Glomerular visceral epithelial cell (primary cell): ENCODE measurements around the gene SLC35G4.
"Not testable (repeated sequence)": the region's sequence is repeated elsewhere in the genome, so short reads cannot be mapped to it uniquely, and the experiment has no call there.

Experiments
- DNase-seq: peaks from one replicate; pipeline ENCODE4 v3.0.0-alpha.2; 2016; ENCODE audit errors: extremely low spot score

The SLC35G4 gene

DNA sequence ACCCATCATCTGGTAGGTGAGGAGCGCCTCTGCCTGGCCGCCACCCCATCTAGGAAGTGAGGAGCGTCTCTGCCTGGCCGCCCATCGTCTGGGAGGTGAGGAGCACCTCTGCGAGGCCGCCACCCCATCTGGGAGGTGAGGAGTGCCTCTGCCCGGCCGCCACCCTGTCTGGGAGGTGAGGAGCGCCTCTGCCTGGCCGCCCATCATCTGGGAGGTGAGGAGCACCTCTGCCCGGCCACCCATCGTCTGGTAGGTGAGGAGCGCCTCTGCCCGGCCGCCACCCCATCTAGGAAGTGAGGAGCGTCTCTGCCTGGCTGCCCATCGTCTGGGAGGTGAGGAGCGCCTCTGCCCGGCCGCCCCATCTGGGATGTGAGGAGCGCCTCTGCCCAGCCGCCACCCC, 4.2 kb downstream of the SLC35G4 start:
- DNase-seq = not testable (repeated sequence)

DNA sequence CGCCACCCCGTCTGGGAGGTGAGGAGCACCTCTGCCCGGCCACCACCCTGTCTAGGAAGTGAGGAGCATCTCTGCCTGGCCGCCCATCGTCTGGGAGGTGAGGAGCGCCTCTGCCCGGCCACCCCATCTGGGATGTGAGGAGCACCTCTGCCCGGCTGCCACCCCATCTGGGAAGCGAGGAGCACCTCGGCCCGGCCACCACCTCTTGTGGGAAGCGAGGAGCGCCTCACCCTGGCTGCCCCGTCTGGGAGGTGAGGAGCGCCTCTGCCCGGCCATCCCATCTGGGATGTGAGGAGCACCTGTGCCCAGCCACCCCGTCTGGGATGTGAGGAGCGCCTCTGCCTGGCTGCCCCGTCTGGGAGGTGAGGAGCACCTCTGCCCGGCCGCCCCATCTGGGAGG, 4.6 kb downstream of the SLC35G4 start:
- not testable (repeated sequence) for DNase-seq

DNA sequence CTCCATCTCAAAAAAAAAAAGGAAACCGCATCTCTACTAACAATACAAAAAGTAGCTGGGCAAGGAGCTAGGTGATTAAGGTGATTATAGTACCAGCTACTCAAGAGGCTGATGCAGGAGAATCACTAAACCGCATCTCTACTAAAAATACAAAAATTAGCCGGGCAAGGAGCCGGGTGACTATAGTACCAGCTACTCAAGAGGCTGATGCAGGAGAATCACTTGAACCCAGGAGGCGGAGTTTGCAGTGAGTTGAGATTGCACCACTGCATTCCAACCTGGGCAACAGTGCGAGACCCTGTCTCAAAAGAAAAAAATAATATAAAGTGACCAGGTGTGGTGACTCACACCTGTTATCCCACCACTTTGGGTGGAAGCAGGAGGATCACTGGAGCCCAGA, 5.6 kb downstream of the SLC35G4 start:
- DNase-seq = not testable (repeated sequence)

DNA sequence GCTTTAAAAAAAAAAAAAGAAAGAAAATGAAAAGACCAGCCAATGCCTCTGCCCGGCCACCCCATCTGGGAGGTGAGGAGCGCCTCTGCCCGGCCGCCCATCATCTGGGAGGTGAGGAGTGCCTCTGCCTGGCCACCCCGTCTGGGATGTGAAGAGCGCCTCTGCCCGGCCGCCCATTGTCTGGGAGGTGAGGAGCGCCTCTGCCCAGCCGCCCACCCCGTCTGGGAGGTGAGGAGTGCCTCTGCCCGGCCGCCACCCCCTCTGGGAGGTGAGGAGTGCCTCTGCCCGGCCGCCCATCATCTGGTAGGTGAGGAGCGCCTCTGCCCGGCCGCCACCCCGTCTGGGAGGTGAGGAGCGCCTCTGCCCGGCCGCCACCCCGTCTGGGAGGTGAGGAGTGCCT, 37.9 kb downstream of the SLC35G4 start:
- not testable (repeated sequence) for DNase-seq

DNA sequence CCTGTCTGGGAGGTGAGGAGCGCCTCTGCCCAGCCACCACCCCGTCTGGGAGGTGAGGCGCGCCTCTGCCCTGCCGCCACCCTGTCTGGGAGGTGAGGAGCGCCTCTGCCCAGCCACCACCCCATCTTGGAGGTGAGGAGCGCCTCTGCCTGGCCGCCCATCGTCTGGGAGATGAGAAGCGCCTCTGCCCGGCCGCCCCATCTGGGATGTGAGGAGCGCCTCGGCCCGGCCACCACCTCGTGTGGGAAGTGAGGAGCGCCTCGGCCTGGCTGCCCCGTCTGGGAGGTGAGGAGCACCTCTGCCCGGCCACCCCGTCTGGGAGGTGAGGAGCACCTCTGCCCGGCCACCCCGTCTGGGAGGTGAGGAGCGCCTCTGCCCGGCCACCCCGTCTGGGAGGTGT, 38.4 kb downstream of the SLC35G4 start:
- DNase-seq = not testable (repeated sequence)

DNA sequence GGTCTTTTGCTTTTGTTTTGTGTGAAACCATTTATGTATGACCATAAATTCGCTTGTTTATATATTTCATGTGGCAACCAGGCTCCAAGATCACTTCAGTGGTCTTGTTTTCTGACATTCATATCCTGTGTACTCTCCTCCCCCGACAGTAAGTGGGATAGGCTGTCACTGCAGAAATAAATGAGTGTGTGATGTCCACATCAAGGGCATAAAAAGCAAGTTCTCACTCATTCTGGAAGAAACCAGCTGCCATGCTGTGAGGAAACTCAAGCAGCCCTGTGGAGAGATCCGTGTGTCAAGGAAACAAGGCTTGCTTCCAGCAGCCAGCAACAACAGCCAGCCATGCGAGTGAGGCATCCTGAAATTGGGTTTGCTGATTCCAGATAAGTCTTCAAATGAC, 40.4 kb downstream of the SLC35G4 start:
- DNase-seq = no peak

DNA sequence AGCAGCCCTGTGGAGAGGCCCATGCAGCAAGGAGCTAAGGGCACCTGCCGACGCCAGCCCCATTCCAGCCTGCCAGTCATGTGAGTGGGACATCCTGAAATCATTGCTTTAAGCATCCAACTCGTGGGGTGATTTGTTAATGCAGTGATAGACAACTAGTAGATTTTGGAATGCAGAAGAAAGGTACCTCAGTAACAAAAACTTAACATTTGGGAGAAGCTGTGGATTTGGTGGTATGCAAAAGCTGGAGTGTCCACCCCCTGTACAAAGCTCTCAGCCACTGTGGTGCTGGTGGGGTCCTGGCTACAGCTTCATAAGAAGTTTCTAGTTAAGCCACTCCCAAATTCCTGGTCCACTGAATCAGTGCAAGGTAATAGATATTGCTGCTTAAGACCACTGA, 42.5 kb downstream of the SLC35G4 start:
- no peak for DNase-seq

DNA sequence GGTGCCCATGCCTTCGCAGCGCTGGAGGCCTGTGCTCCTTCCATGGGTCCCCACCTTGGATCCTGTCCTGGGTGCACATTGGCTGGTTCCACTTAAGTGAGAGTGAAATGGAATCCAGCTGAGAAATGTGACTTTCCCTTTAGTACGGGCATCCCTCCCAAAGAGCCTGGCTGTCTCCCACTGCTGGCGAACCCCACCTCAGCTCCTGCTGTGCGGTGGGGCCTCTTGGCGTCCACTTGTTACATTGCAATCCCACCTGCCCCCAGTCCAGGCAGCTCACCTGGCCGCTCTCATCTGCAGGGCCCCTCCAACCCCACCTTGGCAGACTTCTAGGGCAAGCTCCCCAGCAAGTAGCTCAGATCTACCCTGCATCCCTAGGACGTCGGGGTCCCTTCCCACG, 44.1 kb downstream of the SLC35G4 start:
- no peak for DNase-seq

DNA sequence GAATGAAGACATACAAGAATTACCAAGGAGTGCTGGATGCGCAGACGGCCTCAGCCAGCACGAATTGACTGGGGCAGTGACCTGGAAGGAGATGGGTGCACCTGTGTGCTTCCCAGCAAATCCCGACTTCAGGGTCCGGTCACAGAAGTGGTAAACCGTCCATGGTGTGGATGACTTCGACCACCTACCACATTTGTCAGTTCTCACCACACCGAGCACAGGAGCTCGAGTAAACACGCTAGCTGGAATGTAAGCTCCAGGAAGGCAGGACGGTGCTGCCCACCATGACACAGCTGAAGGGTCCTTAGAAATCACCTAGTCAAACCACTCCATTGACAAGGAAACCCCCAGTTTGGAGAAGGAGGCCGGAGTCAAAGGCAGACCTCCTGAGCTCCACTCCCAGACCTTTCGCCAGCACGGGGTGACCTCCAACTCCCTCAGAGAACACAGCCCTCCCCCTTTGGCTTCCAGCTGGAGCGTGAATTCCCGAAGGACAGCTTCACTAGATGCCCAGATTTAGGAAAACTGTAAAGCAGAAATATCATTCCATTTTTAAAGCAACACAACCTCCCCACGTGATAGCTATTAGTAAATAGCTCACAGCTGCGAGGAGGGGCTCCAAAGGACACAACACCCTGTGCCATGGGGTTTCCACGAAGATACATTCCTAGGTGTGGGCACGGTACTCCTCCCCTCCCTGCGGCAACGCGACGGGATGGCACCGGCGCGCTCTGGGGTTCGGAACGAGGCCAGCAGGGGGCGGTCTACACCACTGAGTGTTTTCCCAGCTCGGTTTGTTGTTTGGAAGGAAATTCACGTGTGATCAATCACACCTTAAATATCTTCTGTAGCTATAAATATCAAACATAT, 45.6 kb downstream of the SLC35G4 start:
- peak; percentile 10 for DNase-seq

DNA sequence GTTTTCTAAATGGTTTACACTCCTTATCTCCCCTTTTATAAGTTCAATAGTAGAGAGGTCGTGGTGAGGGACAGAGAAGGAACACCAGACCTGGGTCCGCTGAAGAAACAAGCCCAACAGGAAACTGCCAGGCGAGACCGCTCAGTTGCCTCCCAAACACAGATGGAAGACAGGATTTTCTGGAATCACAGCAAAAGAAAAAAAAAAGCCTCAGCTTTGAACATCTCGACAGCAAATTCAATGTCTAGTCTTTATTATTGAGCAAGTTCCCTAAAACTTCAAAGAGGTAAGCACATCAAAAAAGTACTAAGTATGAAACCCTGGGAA, 46.2 kb downstream of the SLC35G4 start:
- DNase-seq = no peak

DNA sequence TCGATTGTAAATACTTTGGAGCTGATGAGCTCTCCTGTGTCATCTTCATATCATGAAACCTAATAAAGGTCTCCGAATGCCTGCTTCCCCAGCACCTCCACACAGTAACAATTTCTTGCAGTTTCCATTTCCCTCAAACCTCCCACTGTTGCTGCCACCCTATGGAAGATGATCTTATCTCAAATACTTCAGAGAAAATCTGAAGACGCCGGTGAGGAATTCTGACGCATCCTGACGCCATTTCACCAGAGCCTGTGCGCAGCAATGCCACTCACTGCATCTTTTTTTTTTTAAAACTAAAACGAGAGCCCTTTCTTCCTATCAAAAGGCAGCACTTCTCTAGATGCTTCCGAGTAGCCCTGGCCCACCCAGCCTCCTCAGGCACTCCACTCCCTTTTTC, 47.8 kb downstream of the SLC35G4 start:
- no peak for DNase-seq

DNA sequence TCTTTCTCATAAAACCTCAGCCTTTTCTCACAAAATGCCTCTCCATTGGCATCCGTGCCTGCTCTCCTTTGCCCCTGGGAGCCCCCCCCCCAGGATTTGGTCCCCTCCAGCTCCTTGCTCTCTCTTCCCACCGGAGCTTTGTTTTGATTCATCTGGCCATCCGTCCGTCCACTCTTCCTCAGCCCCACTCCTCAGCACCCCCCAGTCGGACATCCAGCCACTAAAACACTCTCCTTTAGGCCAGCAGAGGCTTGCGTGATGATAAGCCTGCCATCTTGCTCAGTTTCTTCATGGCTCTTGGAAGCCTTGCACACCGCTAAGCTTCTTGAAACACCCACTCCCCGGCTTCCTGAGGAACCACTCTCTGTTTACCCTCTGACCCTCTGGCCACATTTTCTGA, 48.2 kb downstream of the SLC35G4 start:
- no peak for DNase-seq

DNA sequence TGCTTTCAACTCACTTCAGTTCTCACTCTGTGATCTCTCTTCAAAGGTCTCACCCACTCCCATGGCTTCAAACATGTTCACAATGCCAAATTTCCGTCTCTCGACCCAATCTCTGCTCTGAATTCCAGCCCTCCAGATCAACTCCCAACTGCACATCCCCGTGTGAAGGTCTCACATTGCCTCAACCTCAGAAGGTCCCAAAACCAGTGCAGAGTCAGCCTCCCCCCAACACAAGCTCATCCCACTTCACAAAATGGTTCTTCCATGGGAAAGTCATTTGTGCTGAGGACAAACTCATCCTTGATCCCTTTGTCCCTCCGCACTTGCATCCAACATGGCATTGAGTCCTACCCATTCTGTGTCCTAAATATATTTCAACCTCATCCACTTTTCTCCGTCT, 48.6 kb downstream of the SLC35G4 start:
- no peak for DNase-seq

DNA sequence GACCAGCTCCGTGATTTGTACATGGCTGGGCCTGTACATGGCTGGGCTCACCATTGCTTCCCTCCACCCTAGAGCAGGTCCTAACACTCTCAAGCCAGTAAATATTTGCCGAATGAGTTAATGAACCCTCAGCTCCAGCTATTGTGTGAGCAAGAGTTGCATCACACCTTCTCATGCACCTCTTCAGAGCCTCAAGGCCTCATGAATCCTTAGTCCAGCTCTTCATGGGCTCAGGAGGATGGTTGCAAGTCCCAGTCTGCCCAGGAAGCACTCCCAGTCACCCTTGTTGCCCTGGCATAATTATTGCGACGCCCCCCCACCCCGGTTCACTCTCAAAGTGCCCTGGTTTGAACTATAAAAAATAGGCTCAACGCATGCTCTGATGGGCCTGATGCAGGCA, 49.6 kb downstream of the SLC35G4 start:
- no peak for DNase-seq
